Neutrophil (primary cell): ENCODE data around the gene MILR1.

ENCODE experiments used
- H3K27ac ChIP-seq: fragments of 200-600 bp; sonication (generic); 2 replicates; pipeline ENCODE4 v1.5.1; 2016; ENCODE audit warnings: mild to moderate bottlenecking, moderate library complexity
- H3K27me3 ChIP-seq: fragments of 200-600 bp; sonication (generic); 2 replicates; pipeline ENCODE4 v1.6.0; 2016; ENCODE audit warnings: mild to moderate bottlenecking
- H3K36me3 ChIP-seq: fragments of 200-600 bp; sonication (generic); 2 replicates; pipeline ENCODE4 v1.5.1; 2017
- H3K4me1 ChIP-seq, 2 experiments: fragments of 200-600 bp in 1 of 2; sonication (generic) in 1 of 2; 1 replicate in 1 of 2; 2 replicates in 1 of 2; pipeline versions ENCODE4 v1.5.1 to v1.6.1; 2013 to 2016; ENCODE audit warnings: low read depth in 1 of 2, low read length in 1 of 2, mild to moderate bottlenecking in 1 of 2, moderate library complexity in 1 of 2; ENCODE audit not compliant: control insufficient read depth in 1 of 2, insufficient read depth in 1 of 2
- H3K4me3 ChIP-seq, 2 experiments: fragments of 200-600 bp in 1 of 2; sonication (generic) in 1 of 2; 1 replicate in 1 of 2; 2 replicates in 1 of 2; pipeline ENCODE4 v1.5.1; 2013 to 2016; ENCODE audit warnings: low read depth in 1 of 2, low read length in 1 of 2, mild to moderate bottlenecking in 1 of 2, moderate library complexity in 1 of 2
- H3K9me3 ChIP-seq: fragments of 200-600 bp; sonication (generic); 2 replicates; pipeline ENCODE4 v1.5.1; 2016
- TF ChIP-seq, protein P1 (sequence below): fragments of 200-600 bp; sonication (generic); IDR thresholded peaks from 2 replicates; pipeline ENCODE4 v1.5.1; 2016; ENCODE audit warnings: antibody characterized with exemption

Gene MILR1

DNA sequence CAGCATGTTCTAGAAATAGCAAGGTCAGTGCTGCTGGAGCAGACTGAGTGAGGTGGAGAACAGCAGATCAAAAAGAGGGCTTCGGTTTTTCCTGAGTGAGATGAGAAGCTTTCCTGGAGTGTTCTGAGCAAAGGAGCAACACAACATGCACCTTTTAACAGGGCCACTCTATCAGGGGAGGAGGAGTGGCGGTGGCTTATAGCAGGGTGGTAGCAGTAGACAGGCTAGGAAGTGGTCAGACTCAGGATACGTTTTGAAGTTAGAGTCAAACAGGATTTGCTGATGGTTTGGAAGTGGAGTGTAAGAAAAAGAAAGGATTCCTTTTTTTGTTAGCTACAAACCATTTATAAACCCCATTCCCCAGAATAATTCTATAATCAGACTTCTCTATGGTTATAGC, 35.5 kb downstream of the MILR1 start:
- Histone ChIP-seq H3K4me1 (no peaks in the 10 kb centered on the region), H3K36me3 (peaks cover 29% of the 10 kb centered on the region), H3K27ac (no peak overlapping the region), H3K27me3 (no peaks in the 10 kb centered on the region), H3K9me3 (no peaks in the 10 kb centered on the region), H3K4me3 (no peak overlapping the region)
- TF ChIP-seq, protein P1, sequence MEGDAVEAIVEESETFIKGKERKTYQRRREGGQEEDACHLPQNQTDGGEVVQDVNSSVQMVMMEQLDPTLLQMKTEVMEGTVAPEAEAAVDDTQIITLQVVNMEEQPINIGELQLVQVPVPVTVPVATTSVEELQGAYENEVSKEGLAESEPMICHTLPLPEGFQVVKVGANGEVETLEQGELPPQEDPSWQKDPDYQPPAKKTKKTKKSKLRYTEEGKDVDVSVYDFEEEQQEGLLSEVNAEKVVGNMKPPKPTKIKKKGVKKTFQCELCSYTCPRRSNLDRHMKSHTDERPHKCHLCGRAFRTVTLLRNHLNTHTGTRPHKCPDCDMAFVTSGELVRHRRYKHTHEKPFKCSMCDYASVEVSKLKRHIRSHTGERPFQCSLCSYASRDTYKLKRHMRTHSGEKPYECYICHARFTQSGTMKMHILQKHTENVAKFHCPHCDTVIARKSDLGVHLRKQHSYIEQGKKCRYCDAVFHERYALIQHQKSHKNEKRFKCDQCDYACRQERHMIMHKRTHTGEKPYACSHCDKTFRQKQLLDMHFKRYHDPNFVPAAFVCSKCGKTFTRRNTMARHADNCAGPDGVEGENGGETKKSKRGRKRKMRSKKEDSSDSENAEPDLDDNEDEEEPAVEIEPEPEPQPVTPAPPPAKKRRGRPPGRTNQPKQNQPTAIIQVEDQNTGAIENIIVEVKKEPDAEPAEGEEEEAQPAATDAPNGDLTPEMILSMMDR, result no peak

DNA sequence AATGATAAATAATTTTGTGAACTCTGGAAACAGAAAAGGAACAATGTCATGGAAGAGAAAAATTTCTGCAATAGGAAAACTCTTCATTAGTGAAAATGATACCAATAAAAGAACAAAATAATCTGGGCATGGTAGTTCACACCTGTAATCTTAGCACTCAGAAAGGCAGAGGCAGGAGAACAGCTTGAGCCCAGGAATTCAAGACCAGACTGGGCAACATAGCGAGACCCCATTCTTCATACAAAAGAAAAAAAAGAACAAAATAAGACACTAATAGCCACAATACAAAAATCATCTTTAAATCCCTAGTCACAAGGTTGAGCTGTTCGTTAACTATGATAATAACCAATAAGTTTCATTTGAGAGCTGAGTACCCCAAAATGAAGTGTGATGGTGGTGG, 39.4 kb downstream of the MILR1 start:
- peaks cover 36% of the 10 kb centered on the region for H3K36me3 ChIP-seq

DNA sequence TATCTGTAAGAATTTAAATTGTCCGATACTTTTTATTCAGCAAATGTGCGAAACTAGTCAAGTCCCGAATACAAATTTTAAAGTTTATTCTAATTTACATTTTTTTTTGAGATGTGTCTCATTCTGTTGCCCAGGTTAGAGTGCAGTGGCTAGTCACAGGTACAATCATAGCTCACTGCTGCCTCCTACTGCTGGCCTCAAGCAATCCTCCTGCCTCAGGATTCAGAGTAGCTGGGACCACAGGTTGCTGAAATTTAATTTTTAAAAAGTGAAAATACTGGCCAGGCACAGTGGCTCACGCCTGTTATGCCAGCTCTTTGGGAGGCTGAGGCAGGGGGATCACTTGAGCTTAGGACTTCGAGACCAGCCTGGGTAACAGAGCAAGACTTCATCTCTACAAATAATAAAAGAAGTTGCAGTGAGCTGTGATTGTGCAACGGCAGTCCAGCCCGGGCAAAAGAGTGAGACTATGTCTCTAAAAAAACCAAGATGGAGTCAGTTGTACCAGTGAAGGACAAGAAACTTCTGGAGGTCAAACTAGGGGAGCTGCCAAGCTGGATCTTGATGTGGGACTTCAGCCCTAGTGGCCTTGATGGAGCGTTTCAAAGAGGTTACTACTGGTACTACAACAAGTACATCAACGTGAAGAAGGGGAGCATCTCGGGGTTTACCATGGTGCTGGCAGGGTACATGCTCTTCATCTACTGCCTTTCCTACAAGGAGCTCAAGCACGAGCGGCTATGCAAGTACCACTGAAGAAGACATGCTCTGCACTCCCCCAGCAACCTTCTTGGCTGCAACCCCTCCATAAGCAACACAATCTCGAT, 42.3 kb downstream of the MILR1 start:
- Histone ChIP-seq H3K4me1 (peaks cover 22 to 26% of the 10 kb centered on the region in 2 experiments), H3K4me3 (no peak overlapping the region), H3K27me3 (no peaks in the 10 kb centered on the region), H3K36me3 (peaks cover 28% of the 10 kb centered on the region), H3K27ac (peak overlapping the region; percentile 39), H3K9me3 (no peaks in the 10 kb centered on the region)
- TF ChIP-seq, protein P1, result peak; percentile 88

More for the DNA sequence above, 39.4 kb downstream of the MILR1 start:
- TF ChIP-seq, protein P1, result no peak
- Histone ChIP-seq H3K27ac (no peak overlapping the region), H3K4me1 (peaks cover 5 to 6% of the 10 kb centered on the region in 2 experiments), H3K9me3 (no peaks in the 10 kb centered on the region), H3K4me3 (no peak overlapping the region), H3K27me3 (no peaks in the 10 kb centered on the region)

DNA sequence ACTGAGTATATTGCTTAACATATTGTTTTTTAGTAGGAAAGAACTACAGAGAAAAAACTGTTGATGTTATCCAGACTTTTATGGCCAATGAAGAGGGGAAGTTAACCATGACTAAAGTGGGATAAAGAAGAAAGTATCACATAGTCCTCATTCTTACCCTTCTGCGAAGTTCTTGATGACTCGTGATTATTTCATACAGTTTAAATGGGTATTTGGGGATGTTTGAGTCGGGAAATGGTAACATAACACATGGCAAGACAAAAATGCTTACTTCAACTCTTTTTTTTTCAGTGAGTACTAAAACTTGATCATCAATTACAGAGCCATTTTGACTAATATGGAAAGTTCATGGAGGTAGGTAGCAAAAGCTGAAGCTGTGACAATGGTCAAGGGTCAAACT, 43.1 kb downstream of the MILR1 start:
- peaks cover 27% of the 10 kb centered on the region for H3K36me3 ChIP-seq
- TF ChIP-seq, protein P1, result no peak
- no peaks in the 10 kb centered on the region for H3K9me3 ChIP-seq
- H3K4me1 ChIP-seq, result peaks cover 27 to 29% of the 10 kb centered on the region in 2 experiments
- H3K4me3 ChIP-seq, result no peak overlapping the region
- no peaks in the 10 kb centered on the region for H3K27me3 ChIP-seq
- H3K27ac ChIP-seq, result no peak overlapping the region

DNA sequence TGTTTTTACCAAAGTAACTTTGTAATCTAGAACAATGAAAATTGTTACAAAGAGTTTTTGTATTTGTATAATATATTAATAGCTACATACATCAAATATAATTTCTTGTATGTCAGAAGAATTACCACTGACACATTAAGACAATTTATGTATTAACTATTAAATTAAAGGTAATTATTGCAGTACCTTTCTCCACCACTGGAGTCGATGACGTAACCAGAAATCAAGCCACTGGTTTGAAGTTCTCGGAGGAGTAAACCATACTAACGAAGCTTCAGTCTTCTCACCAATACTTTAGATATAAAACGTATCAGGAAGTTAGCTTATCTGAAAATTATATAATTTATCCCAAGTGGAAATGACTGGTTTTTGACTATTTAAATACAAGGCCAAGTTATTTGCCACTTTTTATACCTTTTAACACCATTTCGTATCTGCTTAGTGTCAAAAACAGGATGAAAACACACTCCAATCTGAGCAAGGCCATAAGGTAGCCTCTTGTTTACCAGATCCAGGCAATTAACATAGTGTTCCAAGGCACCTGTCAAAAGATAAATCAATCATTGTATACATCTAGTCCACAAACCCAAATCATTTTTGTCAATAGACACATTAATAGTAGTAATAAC, 43.7 kb downstream of the MILR1 start:
- no peak overlapping the region for H3K4me3 ChIP-seq
- H3K36me3 ChIP-seq, result peaks cover 23% of the 10 kb centered on the region
- H3K27ac ChIP-seq, result no peak overlapping the region

More for the DNA sequence above, 43.7 kb downstream of the MILR1 start:
- TF ChIP-seq, protein P1, result peak; percentile 60
- H3K4me1 ChIP-seq, result peaks cover 33 to 35% of the 10 kb centered on the region in 2 experiments
- no peaks in the 10 kb centered on the region for H3K27me3 ChIP-seq
- no peaks in the 10 kb centered on the region for H3K9me3 ChIP-seq
